ENCODE results near the gene TSC1.

DNA sequence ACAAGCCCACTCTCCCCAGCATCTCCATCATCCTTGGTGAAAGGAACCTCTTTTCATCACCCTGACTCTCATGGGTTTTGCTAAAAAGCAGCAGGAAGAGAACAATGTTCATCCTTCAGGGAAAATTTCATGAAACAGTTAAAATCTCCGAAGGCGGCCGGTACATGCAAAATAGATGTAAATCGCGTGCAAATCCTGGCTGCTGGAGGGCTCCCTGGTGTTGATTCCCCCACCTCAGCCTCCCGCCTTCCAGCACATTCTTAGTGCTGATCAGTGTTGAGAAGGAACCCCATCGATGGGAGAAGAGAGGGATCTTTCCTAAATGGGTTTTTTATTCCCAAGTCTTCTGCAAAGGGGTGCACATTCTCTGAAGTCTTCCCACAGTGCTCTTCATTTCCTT is 25.4 kb upstream of the TSC1 start:
- TF ChIP-seq EZH2 (IDR thresholded peaks at IDR 0.05; ENCODE audit: insufficient read depth, poor library complexity, severe bottlenecking) = no peak
- no peak for TF ChIP-seq EZH2phosphoT487 (IDR thresholded peaks at IDR 0.05; ENCODE audit: insufficient read depth, low read depth)

Measured in GM23248 (cell line).